T-helper 2 cell (primary cell): Measurements from ENCODE around the gene CCDC92.

Source experiments
- DNase-seq, 5 experiments: peaks; one replicate each; pipeline versions ENCODE4 v3.0.0 to v3.0.0-alpha.2; 2012 to 2022

Gene CCDC92

GRCh38 chr12:123973552-123974341, 1.1 kb upstream of the CCDC92 start:
- DNase-seq, result peak in 2 of 5 experiments; percentile 13 to 31

- peak in 4 of 5 experiments; percentile 6 to 53 (median 26) for DNase-seq
Observed at GRCh38 chr12:123971770-123972456, 718 bp downstream of the CCDC92 start.

GRCh38 chr12:123971449-123971769, 1.2 kb downstream of the CCDC92 start:
- DNase-seq, result no peak

- DNase-seq, result no peak
Observed at GRCh38 chr12:123967121-123967586, 5.5 kb downstream of the CCDC92 start.

- no peak for DNase-seq
Observed at GRCh38 chr12:123966596-123966995, 6.0 kb downstream of the CCDC92 start.

- DNase-seq, result no peak
Observed at GRCh38 chr12:123965382-123965781, 7.2 kb downstream of the CCDC92 start.

- DNase-seq, result no peak
Observed at GRCh38 chr12:123963821-123964220, 8.8 kb downstream of the CCDC92 start.

GRCh38 chr12:123962513-123962912, 10.1 kb downstream of the CCDC92 start:
- no peak for DNase-seq

GRCh38 chr12:123961585-123962345, 10.9 kb downstream of the CCDC92 start:
- no peak for DNase-seq

GRCh38 chr12:123960856-123961255, 11.8 kb downstream of the CCDC92 start:
- no peak for DNase-seq

- no peak for DNase-seq
Observed at GRCh38 chr12:123960029-123960735, 12.4 kb downstream of the CCDC92 start.

GRCh38 chr12:123958876-123959275, 13.8 kb downstream of the CCDC92 start:
- DNase-seq, result no peak

GRCh38 chr12:123958462-123958861, 14.2 kb downstream of the CCDC92 start:
- DNase-seq, result no peak

GRCh38 chr12:123957196-123957595, 15.4 kb downstream of the CCDC92 start:
- no peak for DNase-seq

- DNase-seq, result no peak
Observed at GRCh38 chr12:123956249-123956648, 16.4 kb downstream of the CCDC92 start.

GRCh38 chr12:123954647-123955350, 17.8 kb downstream of the CCDC92 start:
- DNase-seq, result no peak

GRCh38 chr12:123952037-123952436, 20.6 kb downstream of the CCDC92 start:
- DNase-seq, result no peak

GRCh38 chr12:123951467-123951866, 21.2 kb downstream of the CCDC92 start:
- DNase-seq, result no peak

- no peak for DNase-seq
Observed at GRCh38 chr12:123950476-123951349, 21.9 kb downstream of the CCDC92 start.

GRCh38 chr12:123949770-123950165, 22.9 kb downstream of the CCDC92 start:
- no peak for DNase-seq
